GM12801 (cell line): ENCODE measurements around the gene WNK2.

ENCODE experiments used
- TF ChIP-seq, protein P1 (sequence below): IDR thresholded peaks from one replicate; pipeline ENCODE4 v1.5.1; 2011; ENCODE audit warnings: control low read depth; ENCODE audit not compliant: insufficient read length; ENCODE audit errors: extremely low read depth

WNK2 gene

DNA sequence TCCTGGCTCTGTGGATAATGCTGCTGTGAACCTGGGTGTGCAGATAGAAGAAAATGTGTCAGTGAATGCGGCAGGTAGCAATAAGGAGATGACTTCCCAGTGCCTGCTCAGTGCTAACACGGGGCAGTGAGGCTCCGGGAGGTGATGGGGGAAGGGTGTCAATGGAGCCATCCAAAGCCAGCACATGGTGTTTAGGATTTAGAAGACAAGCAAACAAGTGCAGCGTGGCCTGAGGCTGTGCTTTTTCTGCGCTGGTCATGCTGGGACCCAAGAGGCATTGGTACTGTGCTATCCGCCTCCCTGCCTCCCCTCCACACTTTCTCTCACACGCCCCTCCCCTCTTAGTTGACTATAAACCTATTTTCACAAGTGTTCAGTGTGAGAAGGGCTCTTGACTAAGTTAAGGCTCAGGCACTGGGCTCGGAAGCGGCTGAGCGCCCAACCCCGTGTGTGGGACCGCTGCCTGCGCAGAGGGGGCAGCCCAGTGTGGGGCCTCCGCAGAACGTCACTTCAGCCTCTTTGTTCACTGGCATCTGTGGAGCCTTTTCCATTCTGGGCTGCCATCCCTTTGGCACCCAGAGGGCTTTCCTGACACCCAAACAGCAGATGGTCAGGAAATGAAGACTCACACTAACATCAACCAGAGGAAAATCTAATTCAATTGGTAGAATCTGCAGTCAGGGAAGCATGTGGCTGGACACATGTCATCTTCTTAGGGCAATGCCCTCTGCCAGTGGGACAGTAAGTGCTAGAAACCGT is 28.0 kb upstream of the WNK2 start:
- TF ChIP-seq, protein P1, sequence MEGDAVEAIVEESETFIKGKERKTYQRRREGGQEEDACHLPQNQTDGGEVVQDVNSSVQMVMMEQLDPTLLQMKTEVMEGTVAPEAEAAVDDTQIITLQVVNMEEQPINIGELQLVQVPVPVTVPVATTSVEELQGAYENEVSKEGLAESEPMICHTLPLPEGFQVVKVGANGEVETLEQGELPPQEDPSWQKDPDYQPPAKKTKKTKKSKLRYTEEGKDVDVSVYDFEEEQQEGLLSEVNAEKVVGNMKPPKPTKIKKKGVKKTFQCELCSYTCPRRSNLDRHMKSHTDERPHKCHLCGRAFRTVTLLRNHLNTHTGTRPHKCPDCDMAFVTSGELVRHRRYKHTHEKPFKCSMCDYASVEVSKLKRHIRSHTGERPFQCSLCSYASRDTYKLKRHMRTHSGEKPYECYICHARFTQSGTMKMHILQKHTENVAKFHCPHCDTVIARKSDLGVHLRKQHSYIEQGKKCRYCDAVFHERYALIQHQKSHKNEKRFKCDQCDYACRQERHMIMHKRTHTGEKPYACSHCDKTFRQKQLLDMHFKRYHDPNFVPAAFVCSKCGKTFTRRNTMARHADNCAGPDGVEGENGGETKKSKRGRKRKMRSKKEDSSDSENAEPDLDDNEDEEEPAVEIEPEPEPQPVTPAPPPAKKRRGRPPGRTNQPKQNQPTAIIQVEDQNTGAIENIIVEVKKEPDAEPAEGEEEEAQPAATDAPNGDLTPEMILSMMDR = no peak

DNA sequence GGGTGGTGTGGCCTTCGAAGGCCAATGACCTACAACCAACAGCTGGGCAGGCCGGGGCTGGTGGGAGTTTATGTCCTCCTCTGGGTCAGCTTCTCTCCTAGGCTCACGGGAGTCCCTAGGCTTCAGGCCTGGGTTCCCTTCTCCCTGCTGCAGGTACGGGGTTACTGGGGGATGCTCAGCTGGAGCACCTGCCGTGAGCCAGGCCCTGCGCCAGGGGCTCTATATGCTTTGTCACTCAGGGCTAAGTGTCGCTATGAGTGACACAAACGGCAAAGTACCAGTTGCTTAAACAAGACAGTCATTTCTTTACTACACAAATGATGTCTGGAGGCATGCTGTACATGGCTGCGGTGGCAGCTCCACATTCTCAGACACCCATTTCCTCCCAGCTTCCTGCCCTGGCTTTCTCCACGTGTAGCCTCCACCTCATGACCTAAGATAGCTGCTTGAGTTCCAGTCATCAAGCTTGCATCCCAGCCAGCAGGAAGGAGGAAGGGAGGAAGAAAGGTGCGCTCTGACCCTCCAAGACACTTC is 27.4 kb upstream of the WNK2 start:
- TF ChIP-seq, protein P1 = no peak

DNA sequence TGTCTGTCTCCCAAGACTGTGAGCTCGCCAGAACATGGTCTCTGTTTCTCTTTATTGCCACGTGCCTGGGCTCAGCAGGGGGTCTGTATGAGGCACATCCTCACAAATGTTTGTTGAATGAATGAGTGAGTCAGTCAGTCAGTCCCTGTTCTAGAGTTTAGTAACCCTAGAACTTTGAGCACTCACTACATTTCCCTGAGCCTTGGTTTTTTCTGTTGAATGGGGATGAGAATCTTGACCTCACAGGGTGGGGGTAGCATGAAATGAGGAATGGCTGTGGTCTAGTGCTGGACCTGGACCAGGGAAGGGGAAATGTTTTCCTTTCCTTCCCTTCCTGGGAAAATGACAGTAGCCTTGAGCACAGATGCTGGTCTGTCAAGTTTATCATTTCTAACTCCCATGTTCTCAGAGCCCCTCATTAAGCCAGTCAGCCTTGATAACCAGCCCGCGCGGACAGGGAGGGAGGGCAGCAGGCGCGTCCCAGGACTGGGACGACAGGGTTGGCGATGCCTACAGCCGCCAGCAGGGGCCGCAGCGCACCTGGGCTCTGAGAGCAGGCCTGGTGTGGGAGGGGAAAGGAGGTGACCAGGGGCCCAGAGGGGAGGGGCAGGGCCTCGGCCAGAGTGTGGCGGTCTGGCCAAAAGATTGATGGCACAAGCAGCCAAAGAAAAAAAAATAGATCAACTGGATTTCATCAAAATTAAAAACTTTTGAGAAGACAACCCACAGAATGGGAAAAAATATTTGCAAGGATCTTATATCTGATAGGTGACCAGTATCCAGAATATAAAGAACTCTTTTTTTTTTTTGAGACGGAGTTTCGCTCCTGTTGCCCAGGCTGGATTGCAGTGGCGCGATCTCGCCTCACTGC is 24.1 kb upstream of the WNK2 start:
- TF ChIP-seq, protein P1 = no peak

DNA sequence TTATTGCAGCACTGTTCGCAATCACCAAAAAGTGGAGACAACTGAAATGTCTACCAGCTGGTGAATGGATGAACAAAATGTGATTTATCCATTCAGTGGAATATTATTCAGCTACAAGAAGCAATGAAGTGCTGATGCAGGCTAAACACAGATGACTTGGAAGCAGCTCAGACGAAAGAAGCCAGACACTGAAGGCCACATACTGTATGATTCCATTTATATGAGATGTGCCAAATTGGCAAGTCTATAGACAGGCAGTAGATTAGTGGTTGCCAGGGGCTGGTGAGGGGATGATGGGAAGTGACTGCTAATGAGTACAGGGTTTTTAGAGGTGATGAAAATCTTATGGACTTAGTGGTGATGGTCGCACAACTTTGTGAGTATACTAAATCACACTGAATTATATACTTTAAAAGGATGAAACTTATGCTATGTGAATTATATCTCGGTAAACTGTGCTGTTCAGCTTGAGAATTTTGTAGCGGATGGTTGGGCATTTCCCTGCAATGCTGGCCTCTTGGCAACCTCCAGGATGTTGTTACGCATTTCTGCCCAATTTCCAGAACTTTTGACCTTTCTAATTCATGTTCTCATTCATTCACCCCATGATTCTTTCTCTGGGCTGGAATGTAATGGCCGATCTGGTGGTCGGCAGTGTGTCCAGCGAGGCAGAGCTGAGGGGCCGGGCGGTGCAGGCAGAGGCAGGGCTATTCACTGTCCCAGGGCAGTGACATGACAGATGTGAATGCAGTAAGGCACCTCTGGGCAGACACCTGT is 22.0 kb upstream of the WNK2 start:
- TF ChIP-seq, protein P1 = no peak

DNA sequence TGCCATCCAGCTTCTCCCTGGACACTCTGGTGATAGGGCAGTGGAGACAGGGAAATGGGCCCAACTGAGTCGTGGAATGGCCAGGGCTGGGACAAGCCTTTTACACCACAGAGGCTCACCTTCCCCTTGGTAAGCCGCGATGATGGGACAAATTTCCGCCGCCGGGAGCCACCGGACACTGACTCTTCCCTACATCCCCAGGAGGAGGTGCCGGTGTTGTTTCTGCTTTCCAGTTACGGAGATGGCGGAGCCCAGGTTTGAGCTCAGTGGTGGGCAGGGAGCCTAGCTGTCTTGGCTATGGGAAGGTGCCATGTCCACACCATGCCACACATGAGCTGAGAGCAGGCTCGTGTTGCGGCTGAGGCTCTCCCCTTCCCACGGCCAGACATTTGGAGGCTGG is 19.9 kb upstream of the WNK2 start:
- TF ChIP-seq, protein P1 = no peak

DNA sequence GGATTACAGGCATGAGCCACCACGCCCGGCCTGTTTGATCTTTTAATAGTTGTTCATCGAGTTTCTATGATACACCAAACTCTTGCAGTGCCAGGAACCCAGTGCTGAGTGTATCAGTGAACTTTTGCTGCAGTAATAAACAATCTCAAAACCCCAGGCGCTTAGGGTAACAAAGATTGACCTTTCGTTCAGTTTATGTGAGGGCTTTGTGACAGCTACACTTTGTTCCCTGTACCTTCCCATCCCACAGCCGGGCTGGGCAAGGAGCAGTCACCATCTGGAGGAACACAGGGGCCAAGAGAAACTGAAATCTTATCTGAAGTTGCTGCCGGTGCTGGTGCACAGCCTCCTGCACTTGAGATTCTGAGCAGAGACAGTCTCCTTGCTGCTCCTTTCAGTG is 17.2 kb upstream of the WNK2 start:
- TF ChIP-seq, protein P1 = no peak

DNA sequence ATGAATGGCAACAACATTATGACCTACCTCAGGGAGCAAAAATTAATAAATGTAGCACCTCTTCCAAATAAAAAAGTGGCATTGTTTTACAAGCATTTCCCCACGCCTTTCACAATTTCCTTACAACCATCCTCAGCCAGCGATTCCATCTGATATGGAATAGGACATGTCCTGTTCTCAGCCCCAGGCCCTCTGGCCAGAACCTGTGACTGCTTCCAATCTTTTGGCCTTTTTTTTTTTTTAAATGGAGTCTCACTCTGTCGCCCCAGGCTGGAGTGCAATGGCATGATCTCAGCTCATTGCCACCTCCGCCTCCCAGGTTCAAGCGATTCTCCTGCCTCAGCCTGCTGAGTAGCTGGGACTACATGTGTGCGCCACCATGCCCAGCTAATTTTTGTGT is 16.8 kb upstream of the WNK2 start:
- TF ChIP-seq, protein P1 = no peak
